Umbilical cord (tissue), 2 donors: ENCODE results near the gene CSH2. TPM values are rescaled to one million over a fixed set of nuclear protein-coding genes. Genes with fewer than 3 reads are reported as not detected.

ENCODE experiments used
- DNase-seq: peaks from one replicate; pipeline ENCODE4 v3.0.0-alpha.2; 2015; ENCODE audit warnings: low spot score
- total RNA-seq: library from RNA; depleted of rRNA; stranded (reverse); fragments of >200 nt; gene quantifications from one replicate; pipeline ENCODE4 v1.2.3, GENCODE V29; 2014; ENCODE audit warnings: low replicate concordance; ENCODE audit not compliant: insufficient read depth

CSH2 gene
- total RNA-seq, 1 donor from 2014 or later = 4.3 TPM

- no peak for DNase-seq
Observed at GRCh38 chr17:63855185-63855584, 18.3 kb downstream of the CSH2 start.

DNA sequence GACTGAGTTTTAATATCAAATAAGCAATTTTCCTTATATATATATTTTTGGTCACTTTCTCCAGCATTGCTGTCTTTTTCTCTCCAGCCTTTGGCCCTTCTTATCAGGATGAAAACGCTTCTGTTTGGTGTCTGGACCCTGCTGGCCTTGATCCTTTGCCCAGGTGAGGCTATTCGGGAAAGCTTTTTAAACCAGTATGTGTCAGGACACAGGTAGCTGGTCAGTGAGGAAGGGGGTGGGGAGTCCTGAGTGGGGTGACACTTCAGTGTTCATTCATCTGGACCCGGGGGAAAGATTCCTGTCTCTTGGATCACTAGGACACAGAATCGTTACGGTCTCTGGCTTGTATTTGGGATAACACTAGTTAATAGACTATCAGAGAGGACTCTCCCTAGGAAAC is 18.8 kb downstream of the CSH2 start:
- no peak for DNase-seq

GRCh38 chr17:63853260-63853659 is 20.2 kb downstream of the CSH2 start:
- no peak for DNase-seq

DNA sequence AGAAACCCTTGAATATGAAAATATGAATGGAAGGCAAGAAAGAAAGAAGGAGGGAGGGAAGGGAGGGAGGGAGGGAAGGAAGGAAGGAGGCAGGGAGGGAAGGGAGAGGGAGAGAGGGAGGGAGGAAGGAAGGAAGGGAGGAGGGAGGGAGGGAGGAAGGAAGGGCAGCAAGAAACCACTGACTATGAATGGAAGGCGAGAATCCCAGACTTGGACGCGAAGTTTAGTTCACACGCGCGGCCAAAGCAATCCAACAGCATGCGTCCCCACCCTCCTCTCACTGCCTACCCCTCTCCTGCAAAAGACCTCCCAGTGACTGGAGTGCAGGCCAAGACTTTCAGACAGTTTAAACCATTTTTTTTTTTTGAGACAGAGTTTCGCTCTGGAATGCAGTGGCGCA is 23.1 kb downstream of the CSH2 start:
- no peak for DNase-seq

DNA sequence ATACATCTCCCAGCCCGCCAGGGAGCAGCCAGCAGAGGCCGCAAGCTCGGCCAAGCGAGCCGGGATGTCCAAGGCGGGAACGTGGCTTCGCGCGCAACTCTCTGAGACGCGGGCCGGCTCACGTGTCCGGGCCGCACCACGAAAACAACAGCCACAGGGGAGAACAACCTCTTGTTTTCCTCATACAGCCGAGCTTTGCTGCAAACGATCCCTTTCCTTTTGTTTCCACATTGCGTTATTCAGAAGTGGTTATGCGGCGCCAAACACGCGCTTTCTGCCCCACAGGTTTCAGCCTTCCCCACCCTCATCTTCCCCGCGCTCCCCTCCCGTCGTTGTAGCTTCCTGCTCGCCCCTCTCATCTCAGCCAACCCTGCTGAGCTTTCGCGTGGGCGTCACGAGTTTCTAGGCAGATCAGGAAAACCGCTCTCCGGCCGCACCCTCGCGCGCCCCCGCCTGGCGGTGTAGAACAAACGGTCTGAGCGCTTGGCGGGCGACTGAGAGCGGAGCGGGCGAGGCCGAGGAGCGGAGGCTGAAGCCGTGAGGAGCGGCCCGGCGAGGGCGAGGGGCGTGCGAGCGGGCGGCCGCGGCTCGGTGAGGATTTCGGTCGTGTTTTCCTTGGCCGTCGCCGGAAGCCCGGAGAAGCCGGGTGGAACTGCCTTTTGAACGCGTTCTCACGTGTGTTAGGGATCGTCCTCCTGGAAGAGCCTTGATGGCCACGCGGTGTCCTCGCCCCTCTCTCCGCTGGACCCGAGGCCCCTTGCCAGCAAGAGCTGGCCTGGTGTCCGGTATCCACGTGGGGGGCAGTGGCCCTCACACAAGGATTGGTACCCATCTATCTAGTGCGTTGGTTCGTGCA is 24.4 kb downstream of the CSH2 start:
- peak; percentile 91 for DNase-seq

GRCh38 chr17:63847525-63848249 is 25.8 kb downstream of the CSH2 start:
- no peak for DNase-seq

DNA sequence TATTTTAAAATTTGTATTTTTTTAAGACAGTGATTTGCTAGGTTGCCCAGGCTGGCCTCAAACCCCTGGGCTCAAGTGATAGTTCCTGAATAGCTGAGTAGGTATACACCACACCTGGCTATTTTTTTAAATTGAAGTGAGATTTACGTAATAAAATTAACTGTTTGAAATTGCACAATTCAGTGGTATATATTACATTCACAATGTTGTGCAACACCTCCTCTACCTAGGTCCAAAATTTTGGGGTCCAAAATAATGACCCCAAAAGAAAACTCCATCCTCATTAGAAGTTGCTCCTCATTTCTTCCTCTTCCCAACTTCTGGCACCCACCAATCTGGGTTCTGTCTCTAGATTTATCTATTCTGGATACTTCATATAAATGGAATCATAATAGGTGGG is 28.0 kb downstream of the CSH2 start:
- DNase-seq = no peak

- DNase-seq = peak; percentile 72
Observed at GRCh38 chr17:63843910-63844677, 29.4 kb downstream of the CSH2 start.

GRCh38 chr17:63843387-63843888 is 30.0 kb downstream of the CSH2 start:
- peak; percentile 84 for DNase-seq

- DNase-seq = peak; percentile 99
Observed at GRCh38 chr17:63842540-63843386, 30.7 kb downstream of the CSH2 start, which contains the start of gene SMARCD2. SMARCD2 (minus strand) TSS chr17:63842685; CDS start chr17:63842674, 11 bp downstream.

DNA sequence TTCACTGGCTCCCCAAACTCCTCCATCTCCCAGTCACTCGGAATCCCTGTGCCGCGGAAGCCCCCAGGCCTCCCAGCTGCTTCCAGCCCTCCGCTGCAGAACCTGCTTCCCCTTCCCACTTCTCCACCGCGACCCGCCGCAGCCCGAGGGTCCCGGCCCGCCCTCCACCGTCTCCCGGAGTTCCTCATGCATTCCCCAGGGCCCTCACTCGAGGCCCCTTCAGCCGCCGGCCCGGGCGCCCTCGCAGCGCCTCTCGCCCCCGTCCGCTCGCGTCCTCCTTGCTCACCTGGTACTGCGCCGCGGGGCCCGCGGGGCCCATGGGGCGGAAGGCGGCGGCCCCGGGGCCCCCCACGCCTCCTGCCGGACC is 31.3 kb downstream of the CSH2 start:
- no peak for DNase-seq

DNA sequence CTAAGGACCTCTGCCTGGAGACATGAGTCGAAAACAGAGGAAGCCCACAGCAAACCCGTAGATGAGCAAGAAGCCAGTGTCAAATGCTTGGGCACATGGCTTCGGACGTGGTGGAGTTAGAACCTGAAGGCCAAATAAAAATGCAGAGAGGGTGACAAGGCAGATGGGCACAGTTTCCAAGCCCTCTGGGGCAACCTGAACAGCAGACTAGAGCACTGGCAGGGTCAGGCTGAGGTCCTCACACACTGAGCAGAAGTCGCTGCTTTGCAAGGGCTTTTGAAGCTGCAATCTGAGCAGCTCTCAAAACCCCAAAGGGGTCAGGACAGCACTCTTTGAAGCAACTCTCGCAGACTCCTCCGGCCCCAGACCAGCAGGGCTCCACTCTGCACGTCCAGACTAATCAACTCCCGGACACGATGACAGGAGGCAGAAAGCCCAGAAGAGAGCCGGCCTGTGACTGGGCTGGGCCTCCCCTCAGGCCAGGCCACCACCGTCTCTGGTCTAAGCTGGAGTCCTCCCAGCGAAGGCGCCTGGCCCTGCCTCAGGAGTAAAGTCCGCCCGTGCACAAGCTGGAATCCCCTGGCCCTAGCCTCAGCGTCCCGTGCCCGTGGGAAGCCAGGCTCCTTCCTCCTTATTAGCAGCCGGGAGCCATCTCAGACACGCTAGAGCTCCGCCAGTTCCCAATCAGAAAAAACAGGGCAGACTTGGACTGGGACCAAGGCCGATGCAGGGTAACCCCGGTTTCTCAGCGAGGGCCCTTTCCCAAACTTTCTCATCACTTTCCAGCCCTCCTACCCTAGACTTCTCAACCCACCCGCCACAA is 31.9 kb downstream of the CSH2 start:
- DNase-seq = peak; percentile 66

GRCh38 chr17:63840591-63841349 is 32.7 kb downstream of the CSH2 start:
- no peak for DNase-seq

DNA sequence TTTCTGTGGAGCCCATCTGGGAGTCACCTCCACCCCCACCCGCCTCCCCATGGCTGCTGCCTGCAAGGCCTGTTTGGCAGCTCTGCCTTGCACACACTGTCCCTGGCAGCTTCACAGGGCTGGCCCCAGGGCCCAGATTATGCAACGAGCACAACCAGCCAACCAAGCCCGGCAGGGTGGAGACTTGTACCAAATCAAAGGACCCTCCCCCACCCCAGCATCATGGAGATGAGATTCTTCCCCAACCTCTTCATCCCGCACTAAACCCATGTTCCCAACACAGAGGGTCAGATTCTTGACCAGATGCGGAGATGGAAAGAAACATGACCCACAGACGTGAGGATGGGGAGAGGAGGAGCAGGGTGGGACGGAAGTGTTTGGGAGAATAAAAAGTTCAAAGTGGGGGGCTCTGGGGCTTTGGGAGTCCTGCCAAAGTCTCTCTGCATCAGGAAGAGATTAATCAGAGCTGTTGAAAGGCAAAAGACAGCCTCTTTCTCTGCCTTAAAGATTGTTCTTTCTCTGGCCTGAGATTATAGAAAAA is 34.8 kb downstream of the CSH2 start:
- peak; percentile 97 for DNase-seq

- DNase-seq = no peak
Observed at GRCh38 chr17:63837962-63838600, 35.4 kb downstream of the CSH2 start.

DNA sequence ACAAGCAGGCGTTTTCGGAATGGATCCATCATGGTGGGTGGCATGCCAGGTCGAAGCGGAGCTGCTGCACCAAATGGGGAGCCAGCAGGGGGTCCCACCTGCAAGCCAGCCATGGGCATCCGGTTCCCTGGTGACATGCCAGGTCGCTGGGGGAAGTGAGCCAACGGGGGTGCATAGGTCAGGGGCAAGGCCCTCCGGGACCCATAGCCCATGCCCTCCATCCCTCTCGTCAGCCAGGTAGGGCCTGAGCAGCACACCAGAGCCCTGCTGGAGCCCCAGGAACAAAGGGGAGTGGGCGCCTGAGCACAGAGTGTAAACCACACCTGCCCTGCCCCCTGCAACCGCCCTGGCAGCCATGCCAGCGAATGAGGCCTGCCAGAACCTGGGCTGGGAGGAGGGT is 36.0 kb downstream of the CSH2 start:
- no peak for DNase-seq

GRCh38 chr17:63836811-63837210 is 36.7 kb downstream of the CSH2 start:
- DNase-seq = no peak

GRCh38 chr17:63835167-63835720 is 38.2 kb downstream of the CSH2 start:
- no peak for DNase-seq
